Mesenchymal stem cell (in vitro differentiated cells and primary cell): Measurements from ENCODE around the gene PHYHIPL.

ENCODE experiments used
- DNase-seq: peaks from one replicate; pipeline ENCODE4 v3.0.0-alpha.2; 2013
- H2AFZ ChIP-seq: one replicate; pipeline ENCODE4 v1.6.1; 2013; ENCODE audit warnings: low read depth, mild to moderate bottlenecking, control low read depth, inconsistent platforms, low read length, moderate library complexity
- H2AK5ac ChIP-seq: 2 replicates; pipeline ENCODE4 v1.6.1; 2013; ENCODE audit warnings: low read length, moderate library complexity, mild to moderate bottlenecking, inconsistent platforms; ENCODE audit not compliant: severe bottlenecking
- H2BK120ac ChIP-seq: one replicate; pipeline ENCODE4 v1.6.1; 2013; ENCODE audit warnings: low read depth, mild to moderate bottlenecking, inconsistent platforms, low read length, moderate library complexity
- H2BK12ac ChIP-seq, 2 experiments: one replicate each; pipeline ENCODE4 v1.6.1; 2013; ENCODE audit warnings: inconsistent platforms in 2 of 2, low read length in 2 of 2, mild to moderate bottlenecking in 2 of 2, moderate library complexity in 2 of 2, control low read depth in 1 of 2
- H2BK15ac ChIP-seq: one replicate; pipeline ENCODE4 v1.6.1; 2013; ENCODE audit warnings: mild to moderate bottlenecking, low read depth, inconsistent platforms; ENCODE audit not compliant: poor library complexity, severe bottlenecking
- H2BK5ac ChIP-seq: 2 replicates; pipeline ENCODE4 v1.6.1; 2013; ENCODE audit warnings: low read depth, mild to moderate bottlenecking, low read length, control low read depth, inconsistent platforms; ENCODE audit not compliant: poor library complexity, severe bottlenecking
- H3K14ac ChIP-seq, 2 experiments: one replicate each; pipeline ENCODE4 v1.6.1; 2013; ENCODE audit warnings: inconsistent platforms in 2 of 2, low read length in 2 of 2, control low read depth in 1 of 2, mild to moderate bottlenecking in 1 of 2, moderate library complexity in 1 of 2
- H3K18ac ChIP-seq, 2 experiments: one replicate each; pipeline ENCODE4 v1.6.1; 2013; ENCODE audit warnings: inconsistent platforms in 2 of 2, low read length in 2 of 2, control low read depth in 1 of 2, low read depth in 1 of 2, mild to moderate bottlenecking in 1 of 2
- H3K23ac ChIP-seq, 2 experiments: one replicate each; pipeline ENCODE4 v1.6.1; 2013; ENCODE audit warnings: inconsistent platforms in 2 of 2, low read length in 2 of 2, mild to moderate bottlenecking in 2 of 2, moderate library complexity in 2 of 2, control low read depth in 1 of 2
- H3K27ac ChIP-seq: 2 replicates; pipeline ENCODE4 v1.5.1; 2013; ENCODE audit warnings: mild to moderate bottlenecking, moderate library complexity, low read length, control low read depth, inconsistent platforms; ENCODE audit not compliant: poor library complexity, severe bottlenecking
- H3K27me3 ChIP-seq, 2 experiments: 2 replicates each; pipeline versions ENCODE4 v1.6.1 to v1.7.0; 2013; ENCODE audit warnings: low read length in 2 of 2, mild to moderate bottlenecking in 2 of 2, moderate library complexity in 2 of 2, control low read depth in 1 of 2, inconsistent platforms in 1 of 2; ENCODE audit not compliant: control insufficient read depth in 1 of 2, insufficient read depth in 1 of 2
- H3K36me3 ChIP-seq, 2 experiments: 2 replicates each; pipeline versions ENCODE4 v1.6.1 to v1.7.0; 2013; ENCODE audit warnings: low read length in 2 of 2, control low read depth in 1 of 2, inconsistent platforms in 1 of 2, low read depth in 1 of 2, mild to moderate bottlenecking in 1 of 2; ENCODE audit not compliant: insufficient read depth in 2 of 2, control insufficient read depth in 1 of 2
- H3K4ac ChIP-seq, 2 experiments: one replicate each; pipeline ENCODE4 v1.6.1; 2013; ENCODE audit warnings: inconsistent platforms in 2 of 2, low read length in 2 of 2, mild to moderate bottlenecking in 2 of 2, moderate library complexity in 2 of 2, control low read depth in 1 of 2, low read depth in 1 of 2
- H3K4me1 ChIP-seq: 2 replicates; pipeline ENCODE4 v1.6.1; 2013; ENCODE audit warnings: low read depth, low read length, control low read depth; ENCODE audit not compliant: control insufficient read depth, insufficient read depth
- H3K4me2 ChIP-seq: 2 replicates; pipeline ENCODE4 v1.6.1; 2013; ENCODE audit warnings: low read length, mild to moderate bottlenecking, inconsistent platforms; ENCODE audit not compliant: poor library complexity, severe bottlenecking
- H3K4me3 ChIP-seq, 2 experiments: 2 replicates each; pipeline versions ENCODE4 v1.5.1 to v1.7.0; 2013; ENCODE audit warnings: low read length in 2 of 2, mild to moderate bottlenecking in 2 of 2, control low read depth in 1 of 2, low read depth in 1 of 2; ENCODE audit not compliant: insufficient read depth in 1 of 2
- H3K79me1 ChIP-seq: replicated peaks from 2 replicates; pipeline ENCODE4 v1.6.1; 2013; ENCODE audit warnings: mild to moderate bottlenecking, control low read depth, low read length, inconsistent platforms; ENCODE audit not compliant: poor library complexity, severe bottlenecking
- H3K9ac ChIP-seq: 2 replicates; pipeline ENCODE4 v1.7.0; 2013; ENCODE audit warnings: mild to moderate bottlenecking, low read length, moderate library complexity
- H3K9me3 ChIP-seq: 2 replicates; pipeline ENCODE4 v1.7.0; 2013; ENCODE audit warnings: mild to moderate bottlenecking, low read length; ENCODE audit not compliant: control insufficient read depth
- H4K8ac ChIP-seq: one replicate; pipeline ENCODE4 v1.6.1; 2013; ENCODE audit warnings: inconsistent platforms, mild to moderate bottlenecking, low read length, moderate library complexity
- H4K91ac ChIP-seq: one replicate; pipeline ENCODE4 v1.6.1; 2013; ENCODE audit warnings: mild to moderate bottlenecking, low read length, inconsistent platforms
- WGBS: methylation state at CpG from one replicate; pipeline ENCODE4 v1.1.7; 2013; ENCODE audit warnings: mixed read lengths; 5-methylcytosine and 5-hydroxymethylcytosine counted together

The PHYHIPL gene

GRCh38 chr10:59272061-59272460 is 95.6 kb downstream of the PHYHIPL start:
- H4K91ac ChIP-seq, result no peak overlapping the region

GRCh38 chr10:59273445-59273844 is 97.0 kb downstream of the PHYHIPL start:
- Histone ChIP-seq H3K27ac (no peak overlapping the region), H2AFZ (no peak overlapping the region)
- WGBS, result 100% methylated on average over 1 of the region's 1 CpG

More at GRCh38 chr10:59272061-59272460, 95.6 kb downstream of the PHYHIPL start:
- no peak overlapping the region for H3K18ac ChIP-seq
- no peak overlapping the region for H3K4me3 ChIP-seq
- H2AFZ ChIP-seq, result no peak overlapping the region
- H2BK5ac ChIP-seq, result no peak overlapping the region
- H3K9me3 ChIP-seq, result no peaks in the 10 kb centered on the region
- no peak overlapping the region for H2BK120ac ChIP-seq
- H3K9ac ChIP-seq, result no peak overlapping the region
- no peak overlapping the region for H4K8ac ChIP-seq
- no peak overlapping the region for H2AK5ac ChIP-seq
- H3K27me3 ChIP-seq, result peaks cover 0 to 3% of the 10 kb centered on the region in 2 experiments
- DNase-seq, result no peak
- no peak overlapping the region for H3K23ac ChIP-seq
- no peak overlapping the region for H3K4ac ChIP-seq
- no peak overlapping the region for H2BK15ac ChIP-seq
- no peak overlapping the region for H3K4me2 ChIP-seq
- no peak overlapping the region for H3K27ac ChIP-seq
- no peaks in the 10 kb centered on the region for H3K4me1 ChIP-seq
- H3K79me1 ChIP-seq, result no peaks in the 10 kb centered on the region
- no peak overlapping the region for H3K14ac ChIP-seq
- H2BK12ac ChIP-seq, result no peak overlapping the region
- H3K36me3 ChIP-seq, result no peaks in the 10 kb centered on the region

GRCh38 chr10:59276133-59276532 is 99.7 kb downstream of the PHYHIPL start:
- no peaks in the 10 kb centered on the region for H3K79me1 ChIP-seq
- no peak overlapping the region for H3K27ac ChIP-seq
- H3K36me3 ChIP-seq, result no peaks in the 10 kb centered on the region
- no peak overlapping the region for H3K4me3 ChIP-seq
- H2AK5ac ChIP-seq, result no peak overlapping the region
- no peak overlapping the region for H2AFZ ChIP-seq
- no peaks in the 10 kb centered on the region for H3K4me1 ChIP-seq
- H4K91ac ChIP-seq, result no peak overlapping the region
- no peak overlapping the region for H2BK5ac ChIP-seq
- no peaks in the 10 kb centered on the region for H3K9me3 ChIP-seq
- H3K4ac ChIP-seq, result no peak overlapping the region
- no peak overlapping the region for H3K4me2 ChIP-seq
- no peak overlapping the region for H2BK120ac ChIP-seq
- no peak overlapping the region for H3K9ac ChIP-seq
- DNase-seq, result no peak
- H3K27me3 ChIP-seq, result peaks cover 0 to 5% of the 10 kb centered on the region in 2 experiments
- no peak overlapping the region for H2BK15ac ChIP-seq
- H3K14ac ChIP-seq, result no peak overlapping the region
- H3K18ac ChIP-seq, result no peak overlapping the region
- H4K8ac ChIP-seq, result no peak overlapping the region
- no peak overlapping the region for H3K23ac ChIP-seq
- no peak overlapping the region for H2BK12ac ChIP-seq

More at GRCh38 chr10:59273445-59273844, 97.0 kb downstream of the PHYHIPL start:
- DNase-seq, result no peak
- Histone ChIP-seq H2BK5ac (no peak overlapping the region), H3K18ac (no peak overlapping the region), H3K36me3 (no peaks in the 10 kb centered on the region), H3K4me2 (no peak overlapping the region), H4K91ac (no peak overlapping the region), H3K23ac (no peak overlapping the region), H3K14ac (no peak overlapping the region), H3K4me1 (no peaks in the 10 kb centered on the region), H4K8ac (no peak overlapping the region), H2AK5ac (no peak overlapping the region), H2BK15ac (no peak overlapping the region), H2BK12ac (no peak overlapping the region), H3K4ac (no peak overlapping the region), H3K4me3 (no peak overlapping the region), H3K27me3 (peaks cover 0 to 3% of the 10 kb centered on the region in 2 experiments), H2BK120ac (no peak overlapping the region), H3K79me1 (no peaks in the 10 kb centered on the region), H3K9ac (no peak overlapping the region), H3K9me3 (no peaks in the 10 kb centered on the region)

- Histone ChIP-seq H4K91ac (no peak overlapping the region), H3K18ac (no peak overlapping the region), H2AFZ (no peak overlapping the region), H3K4me1 (no peaks in the 10 kb centered on the region), H3K36me3 (no peaks in the 10 kb centered on the region), H3K9me3 (no peaks in the 10 kb centered on the region), H3K23ac (no peak overlapping the region), H3K4me3 (no peak overlapping the region), H3K9ac (no peak overlapping the region), H2BK120ac (no peak overlapping the region), H2BK15ac (no peak overlapping the region), H2BK12ac (no peak overlapping the region), H2AK5ac (no peak overlapping the region), H4K8ac (no peak overlapping the region), H3K14ac (no peak overlapping the region), H3K79me1 (no peaks in the 10 kb centered on the region), H3K4me2 (no peak overlapping the region), H3K27me3 (peaks cover 0 to 5% of the 10 kb centered on the region in 2 experiments), H3K27ac (no peak overlapping the region), H3K4ac (no peak overlapping the region), H2BK5ac (no peak overlapping the region)
- no peak for DNase-seq
Observed at GRCh38 chr10:59276919-59277318, 100.5 kb downstream of the PHYHIPL start.
